Peyer's patch (tissue), 4 donors: ENCODE measurements around the gene BST2. TPM values are rescaled to one million over a fixed set of nuclear protein-coding genes. Genes with fewer than 3 reads are reported as not detected.

Source experiments
- DNase-seq, 3 donors: peaks; one replicate each; pipeline ENCODE4 v3.0.0-alpha.2; 2017 to 2019
- H3K27ac ChIP-seq, 4 donors: fragments of 200-600 bp; sonication (generic); one replicate each; pipeline ENCODE4 v1.5.1; 2016 to 2019
- H3K27me3 ChIP-seq, 2 donors: fragments of 200-600 bp; sonication (generic); one replicate each; pipeline ENCODE4 v1.5.1; 2019
- H3K36me3 ChIP-seq, 3 donors: fragments of 200-600 bp; sonication (generic); one replicate each; pipeline ENCODE4 v1.5.1; 2016 to 2019
- H3K4me1 ChIP-seq, 4 donors: fragments of 200-600 bp; sonication (generic); one replicate each; pipeline ENCODE4 v1.5.1; 2016 to 2019
- H3K4me3 ChIP-seq, 4 donors: fragments of 200-600 bp; sonication (generic); 1 replicate in 3 of 4; 2 replicates in 1 of 4; pipeline ENCODE4 v1.5.1; 2016 to 2019; ENCODE audit warnings: mild to moderate bottlenecking in 1 of 4
- H3K9me3 ChIP-seq, 4 donors: fragments of 200-600 bp; sonication (generic); one replicate each; pipeline ENCODE4 v1.5.1; 2016 to 2019; ENCODE audit warnings: mild to moderate bottlenecking in 1 of 4
- CTCF ChIP-seq, 6 experiments: fragments of 450-650 bp in 4 of 6; fragments of 200-600 bp in 2 of 6; sonication (generic) in 1 of 6; IDR thresholded peaks; one replicate each; pipeline ENCODE4 v1.5.1; 2017 to 2019; ENCODE audit warnings: antibody characterized with exemption in 6 of 6, mild to moderate bottlenecking in 3 of 6, moderate library complexity in 1 of 6
- POLR2A ChIP-seq, 2 donors: fragments of 450-650 bp; IDR thresholded peaks; one replicate each; pipeline ENCODE4 v1.5.1; 2017; ENCODE audit warnings: antibody characterized with exemption in 2 of 2, mild to moderate bottlenecking in 2 of 2, moderate library complexity in 2 of 2
- total RNA-seq, 4 donors: library from RNA; depleted of rRNA; stranded (reverse); fragments of >200 nt; gene quantifications; one replicate each; pipeline ENCODE4 v1.1.0, GENCODE V29; 2016

BST2 gene
- total RNA-seq, 4 donors from 2014 or later, result 9.6 to 101 (median 23.9) TPM

- H3K27me3 ChIP-seq, result no peaks in the 10 kb centered on the region
- H3K9me3 ChIP-seq, result no peaks in the 10 kb centered on the region
- H3K4me1 ChIP-seq, result peaks cover 0 to 13% (median 1%) of the 10 kb centered on the region in 4 donors
- H3K36me3 ChIP-seq, result peaks cover 0 to 10% (median 0%) of the 10 kb centered on the region in 3 donors
- TF ChIP-seq CTCF (IDR thresholded peaks at IDR 0.05) (no peak), POLR2A (IDR thresholded peaks at IDR 0.05) (no peak)
- DNase-seq, result no peak
- H3K4me3 ChIP-seq, result no peak overlapping the region
- no peak overlapping the region for H3K27ac ChIP-seq
Observed at GRCh38 chr19:17418710-17419109, 13.3 kb upstream of the BST2 start.

GRCh38 chr19:17415121-17415520 is 9.7 kb upstream of the BST2 start:
- TF ChIP-seq CTCF (IDR thresholded peaks at IDR 0.05) (no peak), POLR2A (IDR thresholded peaks at IDR 0.05) (no peak)

GRCh38 chr19:17414097-17414496 is 8.7 kb upstream of the BST2 start:
- TF ChIP-seq POLR2A (IDR thresholded peaks at IDR 0.05) (no peak), CTCF (IDR thresholded peaks at IDR 0.05) (no peak)
- H3K27ac ChIP-seq, result peak overlapping the region in 1 of 4 donors; percentile 19
- no peak for DNase-seq
- no peaks in the 10 kb centered on the region for H3K27me3 ChIP-seq
- no peak overlapping the region for H3K4me3 ChIP-seq
- no peaks in the 10 kb centered on the region for H3K9me3 ChIP-seq
- H3K36me3 ChIP-seq, result peaks cover 0 to 16% (median 0%) of the 10 kb centered on the region in 3 donors
- H3K4me1 ChIP-seq, result peaks cover 0 to 3% (median under 1%) of the 10 kb centered on the region in 4 donors

More at GRCh38 chr19:17415121-17415520, 9.7 kb upstream of the BST2 start:
- Histone ChIP-seq H3K27ac (no peak overlapping the region), H3K4me1 (peaks cover 0 to 6% (median 1%) of the 10 kb centered on the region in 4 donors), H3K9me3 (no peaks in the 10 kb centered on the region), H3K4me3 (no peak overlapping the region), H3K36me3 (peaks cover 0 to 16% (median 0%) of the 10 kb centered on the region in 3 donors), H3K27me3 (no peaks in the 10 kb centered on the region)
- no peak for DNase-seq

GRCh38 chr19:17411801-17412200 is 6.4 kb upstream of the BST2 start:
- Histone ChIP-seq H3K27me3 (no peaks in the 10 kb centered on the region), H3K27ac (peak overlapping the region in 1 of 4 donors; percentile 50), H3K9me3 (no peaks in the 10 kb centered on the region), H3K36me3 (peaks cover 0 to 16% (median 0%) of the 10 kb centered on the region in 3 donors), H3K4me3 (no peak overlapping the region), H3K4me1 (peaks cover 0 to 10% (median under 1%) of the 10 kb centered on the region in 4 donors)
- DNase-seq, result no peak
- TF ChIP-seq POLR2A (IDR thresholded peaks at IDR 0.05) (no peak), CTCF (IDR thresholded peaks at IDR 0.05) (no peak)

GRCh38 chr19:17409990-17410389 is 4.6 kb upstream of the BST2 start:
- H3K4me3 ChIP-seq, result no peak overlapping the region
- peaks cover 0 to 20% (median 11%) of the 10 kb centered on the region in 4 donors for H3K4me1 ChIP-seq
- DNase-seq, result no peak
- H3K27me3 ChIP-seq, result no peaks in the 10 kb centered on the region
- H3K36me3 ChIP-seq, result peaks cover 0 to 16% (median 0%) of the 10 kb centered on the region in 3 donors
- TF ChIP-seq POLR2A (IDR thresholded peaks at IDR 0.05) (no peak), CTCF (IDR thresholded peaks at IDR 0.05) (no peak)
- H3K9me3 ChIP-seq, result no peaks in the 10 kb centered on the region
- H3K27ac ChIP-seq, result no peak overlapping the region

- Histone ChIP-seq H3K4me1 (peaks cover 0 to 38% (median 21%) of the 10 kb centered on the region in 4 donors), H3K4me3 (peak overlapping the region; percentile 23 to 56 (median 52)), H3K36me3 (peaks cover 0 to 3% (median 0%) of the 10 kb centered on the region in 3 donors), H3K9me3 (no peaks in the 10 kb centered on the region), H3K27me3 (no peaks in the 10 kb centered on the region), H3K27ac (peak overlapping the region; percentile 87 to 93 (median 91))
- TF ChIP-seq CTCF (IDR thresholded peaks at IDR 0.05) (no peak), POLR2A (IDR thresholded peaks at IDR 0.05) (no peak)
- no peak for DNase-seq
Observed at GRCh38 chr19:17406887-17407196, 1.4 kb upstream of the BST2 start.
